GM12864 (cell line): ENCODE measurements around the gene OXTR.

Source experiments
- DNase-seq: peaks from one replicate; pipeline ENCODE4 v3.0.0-alpha.2; 2011; ENCODE audit warnings: low read depth
- H3K4me3 ChIP-seq: 2 replicates; pipeline ENCODE4 v1.5.1; 2011; ENCODE audit warnings: mild to moderate bottlenecking, low read depth, low read length, control low read depth
- CTCF ChIP-seq: IDR thresholded peaks from 2 replicates; pipeline ENCODE4 v1.5.1; 2011; ENCODE audit warnings: low read depth, mild to moderate bottlenecking, moderate library complexity, low read length, control low read depth, inconsistent platforms; ENCODE audit errors: missing control alignments

The OXTR gene

GRCh38 chr3:8769088-8769822 is at the start of gene OXTR:
Gene OXTR, minus strand, starts transcription at chr3:8769613. Its CDS starts 1,426 bp downstream, at chr3:8768187.
- TF ChIP-seq CTCF, result peak; percentile 98
- peak within 1 kb of the TSS; percentile 58 for H3K4me3 ChIP-seq
- no peak for DNase-seq

- no peak for TF ChIP-seq CTCF
- no peak overlapping the region for H3K4me3 ChIP-seq
- no peak for DNase-seq
Measured at GRCh38 chr3:8817486-8817885, 48.1 kb upstream of the OXTR start.

DNA sequence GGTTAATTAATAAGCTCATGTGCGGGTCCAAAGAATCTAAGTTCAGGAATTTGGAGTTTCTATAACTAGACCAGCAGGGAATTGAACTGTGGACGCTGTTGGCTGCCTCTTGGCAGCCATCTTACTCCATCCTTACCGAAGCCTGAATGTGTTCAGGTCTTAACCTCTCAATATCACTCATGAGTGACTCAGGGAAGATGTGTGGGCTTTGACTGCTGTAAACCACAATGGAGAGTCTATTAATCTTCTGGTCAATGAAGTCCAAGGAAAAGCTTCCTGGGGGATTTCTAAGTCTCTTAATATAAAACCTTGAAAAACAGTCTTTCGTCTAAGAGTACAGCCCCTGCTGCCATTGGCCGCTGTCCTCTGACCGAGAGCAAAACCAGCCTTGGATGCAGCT is 46.7 kb upstream of the OXTR start:
- TF ChIP-seq CTCF, result no peak
- DNase-seq, result no peak
- H3K4me3 ChIP-seq, result no peak overlapping the region

- no peak for TF ChIP-seq CTCF
- H3K4me3 ChIP-seq, result no peak overlapping the region
- DNase-seq, result no peak
Measured at GRCh38 chr3:8813411-8813810, 44.0 kb upstream of the OXTR start.

DNA sequence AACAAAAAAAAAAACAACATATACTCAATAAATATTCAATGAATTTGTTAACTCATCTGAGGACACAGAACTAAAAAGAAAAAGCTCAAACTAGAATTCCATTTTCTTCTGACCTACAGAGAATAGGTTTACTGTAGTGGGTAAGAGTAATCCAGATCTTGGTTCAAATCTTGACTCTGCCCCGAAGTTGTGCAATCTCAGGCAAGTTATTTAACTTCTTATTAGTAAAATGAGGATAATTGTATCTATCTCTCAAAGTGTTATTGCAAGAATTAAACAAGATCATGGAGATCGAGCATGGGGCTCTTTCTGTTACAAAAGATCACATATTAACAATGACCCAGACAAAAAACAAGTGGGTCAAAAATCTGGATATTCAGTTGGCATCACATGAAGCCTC is 41.1 kb upstream of the OXTR start:
- TF ChIP-seq CTCF, result no peak
- no peak overlapping the region for H3K4me3 ChIP-seq
- no peak for DNase-seq

- DNase-seq, result no peak
- no peak for TF ChIP-seq CTCF
- H3K4me3 ChIP-seq, result no peak overlapping the region
Measured at GRCh38 chr3:8805774-8806173, 36.4 kb upstream of the OXTR start.

DNA sequence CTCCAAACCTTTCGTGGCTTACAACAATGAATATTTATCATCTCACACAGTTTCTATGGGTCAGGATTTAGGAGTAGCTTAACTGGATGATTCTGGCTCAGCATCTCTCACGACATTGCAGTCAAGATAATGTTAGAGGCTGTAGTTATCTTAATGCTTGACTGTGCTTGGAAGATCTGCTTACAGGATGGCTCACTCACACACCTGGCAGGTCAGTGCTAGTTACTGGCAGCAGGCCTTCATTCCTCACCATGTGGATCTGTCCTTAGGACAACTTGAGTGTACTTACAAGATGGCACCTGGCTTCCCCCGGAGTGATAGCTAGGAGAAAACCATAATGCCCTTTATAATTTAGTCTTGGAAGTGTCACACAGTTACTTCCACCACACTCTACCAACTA is 32.8 kb upstream of the OXTR start:
- DNase-seq, result no peak
- no peak overlapping the region for H3K4me3 ChIP-seq
- TF ChIP-seq CTCF, result no peak
